ENCODE measurements around the gene NSUN6.

- no peak for TF ChIP-seq EZH2phosphoT487 (IDR thresholded peaks at IDR 0.05; ENCODE audit: insufficient read depth, low read depth)
- no peak for TF ChIP-seq EZH2 (IDR thresholded peaks at IDR 0.05; ENCODE audit: insufficient read depth, poor library complexity, severe bottlenecking)
These were observed 50.1 kb downstream of the NSUN6 start for GRCh38 chr10:18601321-18601720.
